ENCODE data around the gene PRSS57.

The PRSS57 gene

DNA sequence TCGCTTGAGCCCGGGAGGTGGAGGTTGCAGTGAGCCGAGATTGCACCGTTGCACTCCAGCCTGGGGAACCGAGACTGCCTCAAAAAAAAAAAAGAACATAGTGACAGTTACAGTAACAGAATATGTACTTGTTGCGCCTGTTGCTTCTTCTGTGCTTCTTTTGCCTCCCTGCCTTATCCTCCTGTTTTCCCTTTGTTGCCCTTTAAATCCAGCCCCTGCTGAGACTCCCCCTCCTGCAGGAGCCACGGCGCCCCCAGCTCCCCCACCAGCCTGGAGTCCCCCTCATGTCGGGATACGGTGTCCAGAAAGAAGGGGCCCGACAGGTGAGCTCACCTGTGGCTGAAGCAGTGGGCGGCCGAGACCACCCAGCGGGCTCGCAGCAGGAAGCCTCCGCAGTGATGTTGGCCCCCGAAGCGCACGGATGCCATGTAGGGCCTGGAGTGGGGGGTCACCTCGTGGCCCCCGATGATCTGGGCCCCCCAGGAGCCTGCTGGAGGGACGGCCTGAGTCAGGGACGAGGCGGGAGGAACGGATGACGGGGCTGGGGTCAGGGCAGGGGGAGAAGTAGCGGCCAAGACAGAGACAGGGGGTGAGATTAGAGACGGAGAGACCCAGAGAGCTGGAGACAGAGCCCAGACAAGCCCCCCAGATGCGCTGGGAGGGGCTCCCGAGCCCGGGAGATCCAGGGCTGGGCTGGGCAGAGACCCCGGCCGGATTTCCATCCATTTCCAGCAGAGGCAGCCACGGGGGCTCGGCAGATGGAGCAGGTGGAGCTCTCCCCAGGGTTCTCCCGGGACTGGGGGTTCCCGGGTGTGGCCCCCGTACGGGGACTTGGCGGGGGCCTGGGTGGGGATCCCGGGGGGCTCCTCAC, 536 bp downstream of the PRSS57 start:
- no peak for DNase-seq (ENCODE audit: low read depth)

DNA sequence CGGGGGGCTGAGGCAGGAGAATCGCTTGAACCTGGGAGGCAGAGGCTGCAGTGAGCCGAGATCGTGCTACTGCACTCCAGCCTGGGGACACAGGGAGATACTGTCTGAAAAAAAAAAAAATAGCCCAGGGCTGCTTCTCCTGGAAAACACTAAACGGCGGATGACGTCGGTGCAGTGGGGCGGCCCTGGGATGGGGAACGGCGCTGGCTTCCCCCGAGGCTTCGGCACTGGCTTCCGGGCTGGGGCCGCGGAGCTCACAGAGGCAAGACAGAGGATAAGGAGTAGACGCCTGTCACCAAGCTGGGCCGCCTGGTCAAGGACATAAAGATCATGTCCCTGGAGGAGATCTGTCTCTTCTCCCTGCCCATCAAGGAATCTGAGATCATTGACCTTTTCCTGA, 5.0 kb downstream of the PRSS57 start:
- no peak for DNase-seq (ENCODE audit: low read depth)

DNA sequence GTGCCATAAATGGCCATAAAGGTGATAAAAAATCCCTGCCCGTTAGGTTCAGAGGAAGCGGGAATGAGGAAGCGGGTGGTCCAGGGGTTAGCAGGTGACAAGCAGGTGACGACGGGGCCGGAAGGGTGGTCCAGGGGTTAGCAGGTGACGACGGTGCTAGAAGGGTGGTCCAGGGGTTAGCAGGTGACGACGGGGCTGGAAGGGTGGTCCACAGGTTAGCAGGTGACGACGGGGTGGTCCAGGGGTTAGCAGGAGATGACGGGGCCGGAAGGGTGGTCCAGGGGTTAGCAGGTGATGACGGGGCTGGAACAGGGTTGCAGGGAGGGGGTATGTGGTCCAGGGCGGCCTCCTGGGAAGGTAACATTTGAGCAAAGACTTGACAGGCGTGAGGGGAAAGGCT, 6.3 kb downstream of the PRSS57 start:
- no peak for DNase-seq (ENCODE audit: low read depth)

DNA sequence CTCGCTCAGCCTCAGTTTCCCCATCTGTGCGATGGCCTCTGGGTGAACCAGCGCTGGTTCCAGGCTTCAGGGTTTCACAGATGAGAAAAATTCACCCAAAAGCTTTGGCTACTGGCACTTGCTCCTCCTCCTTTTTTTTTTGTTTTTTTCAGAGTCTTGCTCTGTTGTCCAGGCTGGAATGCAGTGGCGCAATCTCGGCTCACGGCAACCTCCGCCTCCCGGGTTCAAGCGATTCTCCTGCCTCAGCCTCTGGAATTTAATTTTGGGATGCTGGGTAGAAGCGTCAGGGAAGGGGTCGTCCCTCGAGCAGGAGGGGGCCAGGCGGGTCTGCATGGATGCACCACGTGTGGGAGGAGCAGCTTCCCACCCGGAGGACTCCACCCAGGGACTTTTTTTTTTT, 7.0 kb downstream of the PRSS57 start:
- DNase-seq (ENCODE audit: low read depth) = no peak

DNA sequence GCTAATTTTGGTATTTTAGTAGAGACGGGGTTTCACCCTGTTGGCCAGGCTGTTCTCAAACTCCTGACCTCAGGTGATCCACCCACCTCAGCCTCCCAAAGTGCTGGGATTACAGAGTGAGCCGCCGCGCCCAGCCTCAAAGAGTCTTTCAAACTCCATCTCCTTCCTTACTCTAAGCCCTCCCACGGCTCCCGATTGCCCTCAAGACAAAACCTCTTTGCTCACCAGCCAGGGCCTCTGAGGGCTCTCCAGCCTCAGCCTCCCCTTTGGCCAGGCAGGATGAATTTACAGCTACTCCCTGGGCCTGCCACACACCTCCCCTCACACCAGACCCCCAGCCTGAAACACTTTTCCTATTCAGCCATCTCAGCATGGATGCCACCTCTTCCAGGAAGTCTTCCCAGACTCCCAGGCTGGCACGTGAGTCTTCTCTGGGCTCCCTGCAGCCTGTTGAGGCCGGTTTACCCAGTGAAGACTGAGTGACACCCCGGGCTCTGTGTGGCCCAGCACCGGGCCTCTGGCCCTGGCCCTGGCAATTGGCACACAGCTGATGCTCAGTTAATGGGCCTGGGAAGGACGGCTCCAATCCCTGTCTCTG, 7.6 kb downstream of the PRSS57 start:
- DNase-seq (ENCODE audit: low read depth) = no peak

DNA sequence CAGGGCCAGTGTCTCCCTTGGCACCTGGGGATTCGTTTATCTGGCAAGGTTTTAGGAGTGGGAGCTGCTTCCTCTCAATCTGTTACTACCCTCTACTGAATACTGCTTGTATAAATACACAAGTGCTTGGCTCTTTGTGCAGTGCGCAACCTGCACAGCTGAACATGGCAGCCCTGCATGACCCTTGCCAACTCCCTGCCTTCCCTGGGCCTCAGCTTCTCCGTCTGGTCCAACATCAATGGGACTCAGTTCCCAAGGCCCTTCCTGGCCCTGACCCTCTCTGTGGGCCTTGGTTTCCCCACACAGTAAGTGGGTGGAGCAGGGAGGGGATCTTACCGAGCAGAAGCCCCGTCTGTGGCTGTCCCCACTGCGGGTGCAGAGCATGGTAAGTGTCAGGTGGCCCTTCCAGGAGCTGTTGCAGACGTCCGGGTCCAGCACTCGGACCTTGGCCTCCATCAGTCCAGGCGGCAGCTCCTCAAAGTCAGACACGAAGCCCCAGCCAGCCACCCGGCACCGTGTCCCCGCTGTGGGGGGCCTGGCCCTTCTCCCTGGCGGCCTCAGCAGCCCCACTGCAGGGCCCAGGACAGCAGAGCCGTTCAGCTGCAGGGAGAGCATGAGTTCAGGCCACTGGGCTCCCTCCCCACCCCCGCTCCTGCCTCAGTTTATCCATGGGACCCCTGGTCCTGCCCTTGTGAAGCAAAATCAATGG, 8.5 kb downstream of the PRSS57 start:
- DNase-seq (ENCODE audit: low read depth) = no peak

DNA sequence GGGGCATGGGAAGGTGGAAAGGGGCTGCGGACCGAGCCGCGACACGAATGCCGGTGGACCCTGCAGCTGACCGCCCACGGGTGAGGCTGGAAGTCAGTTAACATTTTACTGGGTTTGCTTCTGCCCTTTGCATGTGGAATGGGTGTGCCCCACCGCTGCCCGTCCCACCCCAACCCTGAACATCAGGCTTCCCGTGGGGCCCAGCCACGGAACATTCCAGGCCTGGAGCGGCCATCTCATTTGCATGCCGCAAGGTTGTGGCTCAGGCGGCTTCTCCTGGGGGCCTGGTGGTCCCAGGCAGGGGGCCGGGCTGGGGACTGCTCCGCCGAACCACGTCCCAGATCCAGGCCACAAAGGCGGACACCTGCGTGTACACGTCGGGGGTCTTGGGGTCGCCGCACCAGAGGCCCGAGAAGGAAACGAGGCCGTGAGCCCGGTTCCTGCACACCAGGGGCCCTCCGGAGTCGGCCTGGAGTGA, 9.8 kb downstream of the PRSS57 start:
- DNase-seq (ENCODE audit: low read depth) = no peak

DNA sequence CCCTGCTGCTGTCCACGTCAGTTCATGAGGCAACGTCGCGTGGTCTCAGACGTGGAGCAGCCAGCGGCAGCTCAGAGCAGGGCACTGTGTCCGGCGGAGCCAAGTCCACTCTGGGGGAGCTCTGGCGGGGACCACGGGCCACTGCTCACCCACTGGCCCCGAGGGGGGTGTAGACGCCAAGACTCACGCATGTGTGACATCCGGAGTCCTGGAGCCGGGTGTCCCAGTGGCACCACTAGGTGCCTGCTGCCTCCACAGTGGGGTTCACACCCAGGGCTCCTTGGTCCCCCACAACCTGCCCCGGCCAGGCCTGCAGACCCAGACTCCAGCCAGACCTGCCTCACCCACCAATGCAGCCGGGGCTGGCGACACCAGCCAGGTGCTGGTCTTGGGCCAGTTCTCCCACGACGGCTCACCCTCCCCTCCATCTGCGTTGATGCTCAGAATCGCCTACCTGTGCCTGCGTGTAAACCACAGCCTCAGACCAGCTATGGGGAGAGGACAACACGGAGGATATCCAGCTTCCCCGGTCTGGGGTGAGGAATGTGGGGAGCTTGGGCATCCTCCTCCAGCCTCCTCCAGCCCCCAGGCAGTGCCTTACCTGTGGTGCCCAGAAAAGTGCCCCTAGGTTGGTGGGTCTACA, 12.5 kb downstream of the PRSS57 start:
- DNase-seq (ENCODE audit: low read depth) = no peak

DNA sequence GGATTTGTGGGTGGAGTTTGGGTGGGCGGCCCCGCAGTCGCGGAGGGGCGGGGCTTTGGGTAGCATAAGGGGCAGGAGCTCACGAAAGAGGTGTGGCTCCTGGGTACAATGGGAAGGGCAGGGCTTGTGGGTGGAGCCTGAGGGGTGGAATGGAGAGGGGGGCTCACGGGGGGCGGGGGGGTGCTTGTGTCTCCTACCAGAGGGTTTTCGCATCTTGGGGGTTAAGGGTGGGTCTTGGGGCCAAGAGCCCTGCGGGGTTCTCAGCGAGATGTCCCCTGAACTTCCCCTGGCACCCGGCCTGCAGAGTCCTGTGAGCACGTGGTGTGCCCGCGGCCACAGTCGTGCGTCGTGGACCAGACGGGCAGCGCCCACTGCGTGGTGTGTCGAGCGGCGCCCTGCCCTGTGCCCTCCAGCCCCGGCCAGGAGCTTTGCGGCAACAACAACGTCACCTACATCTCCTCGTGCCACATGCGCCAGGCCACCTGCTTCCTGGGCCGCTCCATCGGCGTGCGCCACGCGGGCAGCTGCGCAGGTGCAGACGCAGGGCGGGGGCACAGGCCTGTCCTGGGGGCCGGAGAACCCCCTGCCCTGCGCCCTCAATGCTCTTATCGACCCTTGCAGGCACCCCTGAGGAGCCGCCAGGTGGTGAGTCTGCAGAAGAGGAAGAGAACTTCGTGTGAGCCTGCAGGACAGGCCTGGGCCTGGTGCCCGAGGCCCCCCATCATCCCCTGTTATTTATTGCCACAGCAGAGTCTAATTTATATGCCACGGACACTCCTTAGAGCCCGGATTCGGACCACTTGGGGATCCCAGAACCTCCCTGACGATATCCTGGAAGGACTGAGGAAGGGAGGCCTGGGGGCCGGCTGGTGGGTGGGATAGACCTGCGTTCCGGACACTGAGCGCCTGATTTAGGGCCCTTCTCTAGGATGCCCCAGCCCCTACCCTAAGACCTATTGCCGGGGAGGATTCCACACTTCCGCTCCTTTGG, 13.9 kb downstream of the PRSS57 start:
- no peak for DNase-seq (ENCODE audit: low read depth)

DNA sequence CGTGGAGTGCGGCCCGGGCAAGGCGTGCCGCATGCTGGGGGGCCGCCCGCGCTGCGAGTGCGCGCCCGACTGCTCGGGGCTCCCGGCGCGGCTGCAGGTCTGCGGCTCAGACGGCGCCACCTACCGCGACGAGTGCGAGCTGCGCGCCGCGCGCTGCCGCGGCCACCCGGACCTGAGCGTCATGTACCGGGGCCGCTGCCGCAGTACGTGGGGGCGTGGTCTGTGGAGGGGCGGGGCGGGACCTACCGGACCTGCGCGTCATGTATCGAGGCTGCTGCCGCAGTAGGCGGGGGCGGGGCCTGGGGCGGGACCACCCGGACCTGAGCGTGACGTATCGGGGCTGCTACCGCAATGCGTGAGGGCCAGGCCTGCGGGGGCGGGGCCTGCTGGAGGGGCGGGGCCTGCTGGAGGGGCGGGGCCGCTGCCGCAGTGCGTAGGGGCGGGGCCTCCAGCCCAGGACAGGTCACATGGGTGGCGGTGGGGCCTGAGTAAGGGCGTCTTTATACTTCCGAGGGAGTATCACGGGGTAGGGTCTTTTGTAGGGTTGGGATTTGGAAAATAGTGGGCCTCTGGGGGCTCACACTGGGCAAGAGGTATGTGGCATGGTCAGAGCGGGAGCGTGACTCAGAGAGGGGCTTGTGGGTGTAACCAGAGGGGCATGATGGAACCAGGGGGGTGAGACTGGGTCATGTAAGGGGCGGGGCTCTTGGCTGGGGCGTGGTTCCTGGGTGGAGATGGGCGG, 14.8 kb downstream of the PRSS57 start:
- peak; percentile 99 for DNase-seq (ENCODE audit: low read depth)

DNA sequence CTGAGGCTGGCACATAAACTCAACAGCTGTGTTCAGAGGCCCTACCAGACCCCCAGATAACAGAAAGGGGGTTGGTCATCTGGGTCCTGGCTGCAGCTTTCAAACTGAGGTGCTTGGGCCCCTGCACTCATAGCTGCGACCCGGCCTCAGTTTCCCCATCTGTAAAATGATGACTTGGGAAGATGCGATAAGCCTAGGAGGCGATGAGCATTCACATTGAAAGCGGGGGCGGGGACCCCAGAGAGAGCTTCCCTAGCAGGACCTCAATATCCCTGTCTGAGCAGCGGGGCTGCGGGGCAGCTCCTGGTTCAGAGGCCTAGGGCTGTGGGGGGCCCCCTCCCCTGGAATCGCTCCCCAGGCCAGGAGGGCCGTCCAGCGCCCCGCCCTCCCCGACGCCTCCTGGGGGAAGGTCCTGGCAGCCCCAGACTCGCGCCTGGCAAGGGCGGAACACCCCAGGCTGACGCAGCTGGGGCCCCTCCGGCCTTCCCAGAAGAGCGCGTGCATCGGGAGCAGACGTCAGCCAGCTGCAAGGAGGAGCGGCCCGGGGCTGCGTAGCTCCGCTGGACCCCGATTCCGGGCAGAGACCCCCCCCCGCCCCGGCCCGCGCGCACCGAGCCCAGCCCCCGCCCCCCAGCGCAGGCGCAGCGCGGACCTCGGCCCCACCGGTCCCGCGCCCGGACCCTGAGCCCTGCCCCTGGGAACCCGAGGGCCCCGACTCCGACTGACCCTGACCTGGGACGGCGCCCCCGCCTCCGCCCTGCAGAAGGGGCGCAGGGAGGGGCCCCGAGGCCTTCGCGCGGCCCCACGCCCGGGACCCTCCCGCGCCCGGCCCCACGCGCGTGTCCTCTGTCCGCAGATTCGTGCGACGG, 15.6 kb downstream of the PRSS57 start:
- DNase-seq (ENCODE audit: low read depth) = no peak

DNA sequence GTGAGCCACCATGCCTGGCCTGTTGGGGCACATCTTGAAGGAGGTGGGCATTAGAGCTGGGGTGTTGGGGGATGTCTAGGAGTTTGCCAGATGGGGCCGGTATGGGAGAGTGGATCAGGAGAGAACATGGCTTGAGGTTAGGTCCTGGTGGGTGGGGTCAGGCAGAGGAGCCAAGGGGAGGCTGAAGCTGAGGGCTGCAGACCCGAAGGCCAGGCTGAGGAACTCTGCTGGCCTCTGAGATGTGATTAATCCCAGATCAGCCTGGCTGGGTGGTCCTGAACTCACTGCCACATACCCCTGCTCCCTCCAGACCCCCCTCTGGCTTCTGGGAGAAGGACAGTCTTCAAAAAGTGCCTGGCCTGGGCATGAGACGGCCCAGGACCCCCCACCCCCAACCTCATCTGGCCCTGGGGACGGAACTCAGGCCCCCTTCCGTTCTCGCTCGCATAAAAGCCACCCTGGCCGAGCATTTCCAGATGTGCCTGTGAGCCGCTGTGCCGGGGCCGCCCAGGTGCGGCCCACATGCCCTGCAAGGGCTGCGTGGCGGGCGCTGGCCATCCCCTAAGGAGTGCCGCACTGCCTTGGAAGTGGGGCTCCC, 16.4 kb downstream of the PRSS57 start:
- no peak for DNase-seq (ENCODE audit: low read depth)

DNA sequence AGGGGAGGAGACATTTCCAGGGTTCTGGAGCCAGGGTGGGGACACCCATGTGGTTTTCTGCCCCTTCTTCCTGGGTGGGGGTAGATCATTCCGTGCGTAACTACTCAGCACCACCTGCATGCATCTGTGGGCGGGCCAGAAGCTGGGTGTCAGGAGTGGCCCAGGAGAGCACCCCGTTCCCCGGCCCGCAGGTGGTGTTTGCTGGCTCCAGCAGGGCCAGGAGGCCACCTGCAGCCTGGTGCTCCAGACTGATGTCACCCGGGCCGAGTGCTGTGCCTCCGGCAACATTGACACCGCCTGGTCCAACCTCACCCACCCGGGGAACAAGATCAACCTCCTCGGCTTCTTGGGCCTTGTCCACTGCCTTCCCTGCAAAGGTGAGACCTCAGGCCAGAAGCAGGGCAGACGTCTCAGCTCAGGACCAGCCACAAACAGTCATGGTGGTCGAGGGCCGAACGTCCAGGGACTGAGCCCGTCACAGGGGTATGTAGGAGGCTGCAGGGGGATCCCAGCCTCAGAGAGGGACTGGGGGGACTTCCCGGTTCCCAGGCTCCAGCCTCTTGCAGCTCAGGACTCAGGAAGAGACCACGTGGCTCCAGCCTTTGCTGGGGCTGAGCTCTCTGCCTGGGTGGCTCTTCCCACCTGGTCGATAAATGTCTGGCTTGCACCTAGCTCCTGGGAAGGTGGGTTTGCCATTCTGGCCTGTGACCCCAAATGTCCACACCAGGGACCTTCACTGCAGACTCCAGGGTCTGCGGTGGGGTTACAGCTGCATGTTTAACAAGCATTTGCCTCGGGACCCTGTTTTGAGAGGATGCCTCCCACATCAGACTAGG, 17.4 kb downstream of the PRSS57 start:
- no peak for DNase-seq (ENCODE audit: low read depth)

DNA sequence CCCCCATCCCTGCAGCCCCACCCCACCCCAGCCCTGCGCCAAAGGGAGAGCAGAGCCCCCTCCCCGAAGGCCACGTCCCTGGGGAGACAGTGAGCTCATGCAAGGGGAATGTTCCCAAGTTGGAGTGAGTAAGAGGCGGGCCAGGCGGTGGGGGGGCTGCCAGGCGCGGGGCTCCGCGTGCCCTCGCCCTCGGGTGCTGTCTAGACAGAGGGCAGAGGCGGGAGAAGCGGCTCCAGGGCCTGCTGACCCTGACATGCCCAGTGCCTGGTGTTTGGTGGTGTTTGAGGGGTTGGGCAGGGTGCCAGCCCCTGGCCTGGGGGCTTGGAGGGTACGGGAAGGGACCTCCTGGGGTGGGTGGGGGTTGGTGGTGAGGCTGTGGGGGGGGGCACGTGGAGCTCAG, 18.1 kb downstream of the PRSS57 start:
- no peak for DNase-seq (ENCODE audit: low read depth)

DNA sequence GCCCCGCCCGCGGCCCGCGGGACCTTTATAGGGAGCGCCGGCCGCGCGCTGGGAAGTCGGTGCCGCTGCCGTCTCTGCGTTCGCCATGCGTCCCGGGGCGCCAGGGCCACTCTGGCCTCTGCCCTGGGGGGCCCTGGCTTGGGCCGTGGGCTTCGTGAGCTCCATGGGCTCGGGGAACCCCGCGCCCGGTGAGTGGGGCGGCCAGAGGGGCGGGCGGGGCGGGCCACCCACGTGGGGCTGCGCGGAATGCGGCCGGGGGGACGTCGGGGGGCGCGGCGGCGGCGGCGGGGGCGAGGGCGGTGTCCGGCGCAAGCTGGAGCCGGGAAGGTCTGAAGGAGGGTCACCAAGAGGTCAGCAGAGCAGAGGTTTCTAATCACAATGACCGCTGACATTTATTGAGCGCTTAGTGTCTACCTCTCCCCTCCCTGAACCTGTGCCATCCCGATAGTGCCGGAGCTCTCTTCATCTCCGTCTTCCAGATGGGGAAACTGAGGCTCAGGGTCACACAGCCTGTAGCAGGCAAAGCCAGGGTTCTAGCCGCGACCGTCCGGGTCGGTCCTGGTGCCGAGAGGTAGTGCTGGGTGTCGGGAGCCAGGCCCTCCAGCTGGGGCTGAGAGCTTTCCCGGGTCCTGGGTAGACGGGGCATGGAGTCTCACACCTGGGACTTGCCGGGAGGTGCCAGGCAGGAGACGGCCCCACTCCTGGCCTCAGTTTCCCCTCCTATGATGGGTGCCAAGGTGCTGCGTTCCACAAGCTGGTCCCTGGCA, 18.7 kb downstream of the PRSS57 start, which contains the start of gene FSTL3:
FSTL3 (plus strand) TSS at position 54 of the 767 bp plus-strand sequence; CDS start at position 86, 32 bp downstream.
- no peak for DNase-seq (ENCODE audit: low read depth)

DNA sequence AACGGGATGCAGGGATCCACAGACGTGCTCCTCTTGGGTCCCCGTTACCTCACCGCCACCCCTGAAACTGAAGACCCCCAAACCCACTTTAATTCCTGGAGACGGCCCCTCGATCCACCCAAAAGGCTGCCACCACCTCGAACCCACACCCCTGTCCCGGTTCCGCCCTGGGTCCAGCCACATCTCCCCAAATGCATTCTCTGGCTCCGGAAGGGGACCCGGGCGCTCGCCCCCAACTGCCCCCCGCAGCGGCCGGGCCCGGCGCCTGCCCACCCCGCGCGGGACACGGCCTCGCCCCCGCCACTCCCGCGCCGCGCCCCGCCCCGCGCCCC, 19.3 kb downstream of the PRSS57 start:
- no peak for DNase-seq (ENCODE audit: low read depth)

Data from stimulated activated CD8-positive, alpha-beta memory T cell treated with anti-CD3 and anti-CD28 coated beads, Interleukin-12 subunit alpha, Interleukin-12 subunit beta, amount 100 ng/mL, for 4 hours (primary cell).